ENCODE data around the gene BAX. TPM values are rescaled to one million over a fixed set of nuclear protein-coding genes. Genes with fewer than 3 reads are reported as not detected.

Gene BAX
- polyA plus RNA-seq, 1 donor (not counting 4 experiments of a cell fraction or from before 2014, with no cell fraction given): 113 TPM

GRCh38 chr19:48934837-48935236 lies 19.8 kb upstream of the BAX start:
- Histone ChIP-seq H3K79me2 (ENCODE audit: control insufficient read depth, insufficient read depth, low read length) (no peaks in the 10 kb centered on the region), H3K9me3 (ENCODE audit: control insufficient read depth, low read depth, low read length) (no peaks in the 10 kb centered on the region), H3K27me3 (ENCODE audit: control insufficient read depth, extremely low read depth, insufficient read depth, low read length) (no peaks in the 10 kb centered on the region), H2AFZ (ENCODE audit: control insufficient read depth, low read length) (no peak overlapping the region), H3K27ac (ENCODE audit: control insufficient read depth, insufficient read depth, low read length) (no peak overlapping the region), H3K4me3 (ENCODE audit: control insufficient read depth in 2 of 3, extremely low read depth in 1 of 3, insufficient read depth in 2 of 3, low read depth in 1 of 3, low read length in 3 of 3) (no peak overlapping the region), H3K4me1 (ENCODE audit: control insufficient read depth, extremely low read depth, insufficient read depth, low read length) (peaks cover 9% of the 10 kb centered on the region), H3K9me1 (ENCODE audit: control insufficient read depth, extremely low read depth, insufficient read depth, low read length) (no peaks in the 10 kb centered on the region), H3K9ac (ENCODE audit: control insufficient read depth, extremely low read depth, insufficient read depth, low read length) (no peak overlapping the region), H4K20me1 (ENCODE audit: control insufficient read depth, extremely low read depth, insufficient read depth, low read length) (no peaks in the 10 kb centered on the region), H3K4me2 (ENCODE audit: control insufficient read depth, extremely low read depth, insufficient read depth, low read depth, low read length) (no peak overlapping the region), H3K36me3 (ENCODE audit: control insufficient read depth in 2 of 2, extremely low read depth in 1 of 2, insufficient read depth in 2 of 2, low read length in 2 of 2) (no peaks in the 10 kb centered on the region)
- FAIRE-seq (no peak), DNase-seq (ENCODE audit: low read depth, low spot score) (no peak)
- TF ChIP-seq CTCF (optimal IDR thresholded peaks at IDR 0.05 in 1 of 3, IDR thresholded peaks at IDR 0.05 in 1 of 3, conservative IDR thresholded peaks at IDR 0.05 in 1 of 3; ENCODE audit: extremely low read depth in 1 of 3, insufficient read depth in 2 of 3, low read length in 3 of 3) (no peak), EZH2 (IDR thresholded peaks at IDR 0.05; ENCODE audit: low read length) (no peak)
- dilution Hi-C loops (cut with MboI; ENCODE audit: extremely low pct_ligation_motif_present, low sequenced_read_pairs): no loop called here

GRCh38 chr19:48935864-48936263 lies 18.8 kb upstream of the BAX start:
- Histone ChIP-seq H3K27me3 (ENCODE audit: control insufficient read depth, extremely low read depth, insufficient read depth, low read length) (no peaks in the 10 kb centered on the region), H3K4me3 (ENCODE audit: control insufficient read depth in 2 of 3, extremely low read depth in 1 of 3, insufficient read depth in 2 of 3, low read depth in 1 of 3, low read length in 3 of 3) (no peak overlapping the region), H3K27ac (ENCODE audit: control insufficient read depth, insufficient read depth, low read length) (no peak overlapping the region), H3K36me3 (ENCODE audit: control insufficient read depth in 2 of 2, extremely low read depth in 1 of 2, insufficient read depth in 2 of 2, low read length in 2 of 2) (no peaks in the 10 kb centered on the region), H4K20me1 (ENCODE audit: control insufficient read depth, extremely low read depth, insufficient read depth, low read length) (no peaks in the 10 kb centered on the region), H3K9me1 (ENCODE audit: control insufficient read depth, extremely low read depth, insufficient read depth, low read length) (no peaks in the 10 kb centered on the region), H3K4me2 (ENCODE audit: control insufficient read depth, extremely low read depth, insufficient read depth, low read depth, low read length) (no peak overlapping the region), H3K9ac (ENCODE audit: control insufficient read depth, extremely low read depth, insufficient read depth, low read length) (no peak overlapping the region), H3K9me3 (ENCODE audit: control insufficient read depth, low read depth, low read length) (no peaks in the 10 kb centered on the region), H3K79me2 (ENCODE audit: control insufficient read depth, insufficient read depth, low read length) (no peaks in the 10 kb centered on the region), H2AFZ (ENCODE audit: control insufficient read depth, low read length) (no peak overlapping the region), H3K4me1 (ENCODE audit: control insufficient read depth, extremely low read depth, insufficient read depth, low read length) (peaks cover 9% of the 10 kb centered on the region)
- FAIRE-seq: no peak
- no peak for TF ChIP-seq CTCF (optimal IDR thresholded peaks at IDR 0.05 in 1 of 3, IDR thresholded peaks at IDR 0.05 in 1 of 3, conservative IDR thresholded peaks at IDR 0.05 in 1 of 3; ENCODE audit: extremely low read depth in 1 of 3, insufficient read depth in 2 of 3, low read length in 3 of 3)
- no peak for TF ChIP-seq EZH2 (IDR thresholded peaks at IDR 0.05; ENCODE audit: low read length)
- DNase-seq (ENCODE audit: low read depth, low spot score): no peak
- dilution Hi-C loops (cut with MboI; ENCODE audit: extremely low pct_ligation_motif_present, low sequenced_read_pairs): no loop called here

Data from keratinocyte (primary cell).